Fibroblast of villous mesenchyme (primary cell): Measurements from ENCODE around the gene NRBF2. TPM values are rescaled to one million over a fixed set of nuclear protein-coding genes. Genes with fewer than 3 reads are reported as not detected.

ENCODE experiments used
- DNase-seq: peaks from one replicate; pipeline ENCODE4 v3.0.0-alpha.2; 2010; ENCODE audit warnings: low read depth
- H3K4me3 ChIP-seq: 2 replicates; pipeline ENCODE4 v1.5.1; 2011; ENCODE audit warnings: low read depth, mild to moderate bottlenecking, low read length
- CTCF ChIP-seq: IDR thresholded peaks from 2 replicates; pipeline ENCODE4 v1.5.1; 2012; ENCODE audit warnings: low read depth, mild to moderate bottlenecking, low read length; ENCODE audit not compliant: insufficient read depth
- total RNA-seq: library from RNA; depleted of rRNA; stranded (reverse); fragments of >200 nt; gene quantifications from 2 replicates; pipeline ENCODE4 v1.2.3, GENCODE V29; 2012

Gene NRBF2
- total RNA-seq, 1 donor: 38.0 TPM

DNA sequence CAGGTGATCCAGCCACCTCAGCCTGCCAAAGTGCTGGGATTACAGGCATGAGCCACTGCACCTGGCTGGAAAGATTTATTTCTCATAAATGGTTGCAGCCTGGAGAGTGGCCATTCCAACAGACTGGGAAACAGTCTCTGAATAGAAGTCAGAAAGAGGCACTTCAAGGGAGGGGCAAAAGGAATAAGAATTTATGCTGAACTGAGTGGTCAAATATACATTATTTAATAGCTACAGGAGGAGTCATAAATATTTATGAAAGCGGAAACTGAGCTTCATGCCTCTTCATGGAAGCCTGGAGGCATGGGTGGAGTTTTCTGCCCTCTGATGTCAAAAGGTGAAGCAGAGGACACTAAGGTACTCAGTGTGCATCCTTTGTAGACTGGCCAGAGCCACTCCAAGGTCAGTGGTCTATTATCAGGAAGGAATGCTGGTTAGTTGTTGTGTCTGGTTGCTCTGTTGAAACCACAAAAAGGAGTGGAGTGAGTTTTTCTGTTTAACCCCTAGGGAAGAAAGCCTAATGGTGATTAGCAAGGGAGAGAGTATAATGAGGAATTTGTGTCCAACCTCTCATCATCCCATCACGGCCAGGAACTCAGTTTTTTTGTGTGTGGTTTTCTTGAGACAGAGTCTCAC, 9.3 kb upstream of the NRBF2 start:
- DNase-seq: no peak
- H3K4me3 ChIP-seq: no peak overlapping the region
- TF ChIP-seq CTCF: no peak

DNA sequence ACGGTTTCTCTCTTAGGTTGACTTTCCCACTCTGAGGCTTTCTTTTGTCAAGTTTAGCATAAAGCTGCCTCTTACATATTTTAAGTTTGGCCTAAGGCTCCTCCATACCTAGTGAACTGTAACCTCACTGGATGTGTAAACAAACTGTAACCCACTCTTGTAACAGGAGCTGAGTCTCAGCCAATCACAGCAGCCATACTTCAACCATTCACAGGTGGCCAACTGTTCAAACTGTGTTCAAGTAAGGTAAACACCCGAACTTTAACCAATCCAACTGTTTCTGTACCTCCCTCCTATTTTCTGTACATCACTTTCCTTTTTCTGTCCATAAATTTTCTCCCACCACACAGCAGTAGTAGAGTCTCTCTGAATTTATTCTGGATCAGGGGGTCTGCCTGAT, 7.7 kb upstream of the NRBF2 start:
- no peak for TF ChIP-seq CTCF
- H3K4me3 ChIP-seq: no peak overlapping the region
- no peak for DNase-seq

DNA sequence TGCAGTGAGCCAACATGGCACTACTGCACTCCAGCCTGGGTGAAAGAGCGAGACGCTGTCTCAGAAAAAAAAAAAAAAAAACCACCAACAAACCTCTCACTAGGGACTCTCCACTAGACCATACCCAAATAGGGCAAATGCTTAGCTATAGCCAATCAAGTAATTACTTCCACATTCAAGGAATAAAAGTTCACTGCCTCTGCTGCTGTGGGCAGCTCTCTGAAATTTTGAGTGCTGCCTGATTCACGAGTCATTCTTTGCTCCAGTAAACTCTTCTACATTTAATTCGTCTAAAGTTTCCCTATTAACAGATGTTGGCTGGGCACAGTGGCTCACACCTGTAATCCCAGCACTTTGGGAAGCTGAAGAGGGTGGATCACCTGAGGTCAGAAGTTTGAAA, 4.7 kb upstream of the NRBF2 start:
- no peak for DNase-seq
- TF ChIP-seq CTCF: no peak
- H3K4me3 ChIP-seq: no peak overlapping the region

- no peak for TF ChIP-seq CTCF
- H3K4me3 ChIP-seq: no peak overlapping the region
- no peak for DNase-seq
Observed at GRCh38 chr10:63129888-63130287, 3.2 kb upstream of the NRBF2 start.

DNA sequence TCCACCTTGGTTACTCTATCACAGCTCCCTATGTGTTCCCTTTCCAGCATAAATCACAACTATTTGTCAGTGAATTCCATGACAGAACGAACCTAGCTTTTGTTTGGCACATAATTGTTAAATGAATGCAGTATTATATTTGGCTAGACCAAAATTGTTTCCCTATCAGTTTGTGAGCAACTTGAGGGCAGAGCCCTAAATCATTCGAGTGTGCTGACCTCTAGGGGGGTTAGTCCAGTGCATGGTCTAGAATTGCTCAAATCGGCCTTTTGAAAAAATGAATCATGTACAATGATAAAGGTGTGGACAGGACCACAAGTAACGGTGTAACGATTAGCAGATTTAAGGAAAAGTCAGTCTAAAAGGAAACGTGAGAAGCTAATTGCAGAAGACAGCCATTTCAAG, 475 bp upstream of the NRBF2 start:
- TF ChIP-seq CTCF: no peak
- peak overlapping the region; percentile 31 for H3K4me3 ChIP-seq
- no peak for DNase-seq

DNA sequence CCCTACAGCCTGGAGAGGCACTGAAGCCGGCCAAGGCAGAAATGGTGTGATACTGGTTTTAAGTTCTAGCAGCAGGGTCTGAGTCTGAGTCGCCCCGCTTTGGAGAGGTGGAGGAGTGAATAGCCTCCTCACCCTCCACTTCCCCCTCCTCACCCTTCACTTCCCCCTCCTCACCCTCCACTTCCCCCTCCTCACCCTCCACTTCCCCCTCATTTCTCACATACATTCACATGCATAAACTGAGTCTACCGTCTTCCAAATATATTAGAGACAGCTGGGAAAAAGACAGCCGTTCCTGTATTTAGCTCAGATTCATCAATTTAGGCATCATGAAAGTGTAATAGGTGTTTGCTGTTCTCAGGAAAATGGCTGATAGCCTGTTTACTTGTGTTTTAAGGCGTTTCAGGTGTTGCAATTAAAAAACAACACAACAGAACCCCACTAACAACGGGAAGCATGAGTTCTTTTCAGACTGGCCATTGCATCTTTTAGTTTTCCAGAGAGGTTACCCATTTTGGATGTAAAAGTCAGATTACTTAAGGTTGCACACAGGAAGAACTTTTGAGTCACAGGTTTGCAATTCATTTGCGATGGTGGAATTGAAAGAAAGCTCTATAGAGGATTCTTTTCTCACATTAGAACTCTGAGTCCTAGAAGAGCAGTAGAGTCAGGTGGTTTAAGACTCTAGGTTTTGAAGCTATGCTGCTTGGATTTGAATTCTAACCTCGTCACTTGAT, 861 bp downstream of the NRBF2 start:
- H3K4me3 ChIP-seq: peak overlapping the region; percentile 65
- DNase-seq: peak; percentile 64
- no peak for TF ChIP-seq CTCF

DNA sequence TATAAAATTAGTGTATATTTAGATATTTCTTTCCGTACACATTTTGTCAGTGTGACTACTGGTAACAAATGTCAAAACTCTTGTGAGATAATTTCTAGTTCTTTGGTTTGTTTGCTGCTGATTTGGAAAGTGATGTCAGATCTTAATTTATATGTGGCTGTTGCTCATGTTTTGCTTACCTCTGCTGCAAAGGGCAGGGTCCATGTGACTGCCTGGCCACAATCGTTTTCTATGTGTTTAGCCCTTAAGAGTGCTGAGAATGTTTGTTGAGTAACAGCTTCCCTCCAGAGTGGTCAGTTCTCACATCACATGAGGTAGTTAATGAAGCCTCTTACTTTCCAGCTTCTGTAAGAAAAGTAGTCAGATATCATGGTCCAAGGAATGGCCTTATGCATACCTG, 4.2 kb downstream of the NRBF2 start:
- H3K4me3 ChIP-seq: no peak overlapping the region
- DNase-seq: peak; percentile 94
- TF ChIP-seq CTCF: no peak
